Right lobe of liver (tissue), 6 donors: ENCODE data around the gene ZBTB24. TPM values are rescaled to one million over a fixed set of nuclear protein-coding genes. Genes with fewer than 3 reads are reported as not detected.
A peak's percentile ranks its signal among the peaks of the same experiment; 100 is the strongest.
"Not testable (repeated sequence)": the region's sequence is repeated elsewhere in the genome, so short reads cannot be mapped to it uniquely, and the experiment has no call there.

ENCODE experiments used
- ATAC-seq, 4 donors: fragments of 200-7000 bp; cut with Tn5 transposase; one replicate each; pipeline ENCODE4 v1.9.1; 2020; ENCODE audit warnings: mild to moderate bottlenecking in 4 of 4, moderate library complexity in 4 of 4
- DNase-seq, 3 donors: peaks; one replicate each; pipeline ENCODE4 v3.0.0-alpha.2; 2020
- H3K27ac ChIP-seq, 3 donors: fragments of 200-600 bp; one replicate each; pipeline ENCODE4 v1.8.0; 2022
- H3K27me3 ChIP-seq, 2 donors: fragments of 200-600 bp; one replicate each; pipeline ENCODE4 v1.8.0; 2022
- H3K36me3 ChIP-seq, 4 donors: fragments of 200-600 bp; sonication (generic) in 1 of 4; one replicate each; pipeline versions ENCODE4 v1.5.1 to v1.8.0; 2017 to 2022; ENCODE audit warnings: control low read depth in 1 of 4
- H3K4me1 ChIP-seq, 4 donors: fragments of 200-600 bp; sonication (generic) in 1 of 4; one replicate each; pipeline versions ENCODE4 v1.5.1 to v1.8.0; 2017 to 2022; ENCODE audit warnings: control low read depth in 1 of 4
- H3K4me3 ChIP-seq, 3 donors: fragments of 200-600 bp; one replicate each; pipeline ENCODE4 v1.8.0; 2022
- H3K9me3 ChIP-seq, 4 donors: fragments of 200-600 bp; sonication (generic) in 1 of 4; one replicate each; pipeline versions ENCODE4 v1.5.1 to v1.8.0; 2017 to 2022; ENCODE audit warnings: control low read depth in 1 of 4
- POLR2A ChIP-seq: fragments of 450-650 bp; IDR thresholded peaks from one replicate; pipeline ENCODE4 v1.6.1; 2017; ENCODE audit warnings: antibody characterized with exemption, mild to moderate bottlenecking
- WGBS: methylation state at CpG from one replicate; pipeline ENCODE4 v1.1.6; 2018; ENCODE audit warnings: low coverage, low lambda C conversion rate; ENCODE audit not compliant: insufficient coverage; ENCODE audit errors: missing lambda C conversion rate; 5-methylcytosine and 5-hydroxymethylcytosine counted together
- intact Hi-C, 2 donors: fragments of 100-400 bp; cut with DNase I; formaldehyde crosslinking; loops; one replicate each; pipeline versions ENCODE4 v1.11.2 to v1.14.1; 2022
- total RNA-seq, 6 experiments: library from RNA; depleted of rRNA in 2 of 6; stranded (reverse); fragments of >200 nt in 2 of 6; fragmentation: NEBNext Ultra II Directional in 3 of 6; extraction: Animal tissue kit (Norgen Biotek cat#: 25700) in 3 of 6; gene quantifications; one replicate each; pipeline versions ENCODE4 v1.1.0 to v1.2.4, GENCODE V29; 2016 to 2023
- TF ChIP-seq, protein P1 (sequence below), 4 donors: fragments of 200-600 bp in 3 of 4; fragments of 450-650 bp in 1 of 4; IDR thresholded peaks; one replicate each; pipeline versions ENCODE4 v1.5.1 to v1.8.0; 2016 to 2022; ENCODE audit warnings: antibody characterized with exemption in 4 of 4, mild to moderate bottlenecking in 2 of 4
- donor health status: DM: no; HTN: yes; CAD: no.
- donor health status: DM: no; HTN: no; CAD: no.
- donor health status: DM: no; HTN: no; CAD: no.
- donor health status: DM: no; HTN: yes; CAD: no.
- donor health status: DM: no; HTN: yes; CAD: no.

Gene ZBTB24
- total RNA-seq, 6 experiments from 2014 or later: 2.4 to 3.6 (median 2.7) TPM

GRCh38 chr6:109526905-109527628 is 44.0 kb upstream of the ZBTB24 start:
- no peaks in the 10 kb centered on the region for H3K36me3 ChIP-seq
- TF ChIP-seq, protein P1, sequence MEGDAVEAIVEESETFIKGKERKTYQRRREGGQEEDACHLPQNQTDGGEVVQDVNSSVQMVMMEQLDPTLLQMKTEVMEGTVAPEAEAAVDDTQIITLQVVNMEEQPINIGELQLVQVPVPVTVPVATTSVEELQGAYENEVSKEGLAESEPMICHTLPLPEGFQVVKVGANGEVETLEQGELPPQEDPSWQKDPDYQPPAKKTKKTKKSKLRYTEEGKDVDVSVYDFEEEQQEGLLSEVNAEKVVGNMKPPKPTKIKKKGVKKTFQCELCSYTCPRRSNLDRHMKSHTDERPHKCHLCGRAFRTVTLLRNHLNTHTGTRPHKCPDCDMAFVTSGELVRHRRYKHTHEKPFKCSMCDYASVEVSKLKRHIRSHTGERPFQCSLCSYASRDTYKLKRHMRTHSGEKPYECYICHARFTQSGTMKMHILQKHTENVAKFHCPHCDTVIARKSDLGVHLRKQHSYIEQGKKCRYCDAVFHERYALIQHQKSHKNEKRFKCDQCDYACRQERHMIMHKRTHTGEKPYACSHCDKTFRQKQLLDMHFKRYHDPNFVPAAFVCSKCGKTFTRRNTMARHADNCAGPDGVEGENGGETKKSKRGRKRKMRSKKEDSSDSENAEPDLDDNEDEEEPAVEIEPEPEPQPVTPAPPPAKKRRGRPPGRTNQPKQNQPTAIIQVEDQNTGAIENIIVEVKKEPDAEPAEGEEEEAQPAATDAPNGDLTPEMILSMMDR (IDR thresholded peaks at IDR 0.05): peak; percentile 54 to 64 (median 54)
- no peak for TF ChIP-seq POLR2A
- H3K27ac ChIP-seq: no peak overlapping the region
- intact Hi-C loops: loop anchor here in 1 of 2 donors (10.0 kb wide), 1 partner anchor 528 kb away; no protein-coding TSS in a partner anchor
- peak in 1 of 3 donors; percentile 51 for DNase-seq
- no peak overlapping the region for H3K4me3 ChIP-seq
- H3K27me3 ChIP-seq: no peaks in the 10 kb centered on the region
- H3K4me1 ChIP-seq: no peaks in the 10 kb centered on the region
- 41% methylated on average over 6 of the region's 7 CpGs for WGBS
- ATAC-seq: peak; percentile 73 to 84 (median 78)
- no peaks in the 10 kb centered on the region for H3K9me3 ChIP-seq

- intact Hi-C loops: loop anchor here in 1 of 2 donors (10.0 kb wide), 1 partner anchor 531 kb away; no protein-coding TSS in a partner anchor
- TF ChIP-seq, protein P1 (IDR thresholded peaks at IDR 0.05): no peak
- no peak for TF ChIP-seq POLR2A
- Histone ChIP-seq H3K36me3 (no peaks in the 10 kb centered on the region), H3K27me3 (no peaks in the 10 kb centered on the region), H3K9me3 (no peaks in the 10 kb centered on the region), H3K27ac (no peak overlapping the region), H3K4me1 (no peaks in the 10 kb centered on the region), H3K4me3 (no peak overlapping the region)
- DNase-seq (no peak), ATAC-seq (no peak)
Measured at GRCh38 chr6:109524129-109524528, 41.1 kb upstream of the ZBTB24 start.

- WGBS: 57% methylated on average over 2 of the region's 2 CpGs
- Histone ChIP-seq H3K9me3 (no peaks in the 10 kb centered on the region), H3K36me3 (no peaks in the 10 kb centered on the region), H3K4me1 (no peaks in the 10 kb centered on the region), H3K27me3 (no peaks in the 10 kb centered on the region), H3K27ac (no peak overlapping the region), H3K4me3 (no peak overlapping the region)
- TF ChIP-seq, protein P1 (IDR thresholded peaks at IDR 0.05): no peak
- no peak for TF ChIP-seq POLR2A
- DNase-seq: no peak
- intact Hi-C loops: loop anchor here in 1 of 2 donors (10.0 kb wide), 1 partner anchor 531 kb away; no protein-coding TSS in a partner anchor
- peak in 2 of 4 donors; percentile 43 to 73 for ATAC-seq
Measured at GRCh38 chr6:109523478-109523877, 40.5 kb upstream of the ZBTB24 start.

GRCh38 chr6:109521080-109521479 is 38.1 kb upstream of the ZBTB24 start:
- TF ChIP-seq, protein P1 (IDR thresholded peaks at IDR 0.05): no peak
- TF ChIP-seq POLR2A: no peak
- Histone ChIP-seq H3K36me3 (no peaks in the 10 kb centered on the region), H3K4me3 (no peak overlapping the region)

DNA sequence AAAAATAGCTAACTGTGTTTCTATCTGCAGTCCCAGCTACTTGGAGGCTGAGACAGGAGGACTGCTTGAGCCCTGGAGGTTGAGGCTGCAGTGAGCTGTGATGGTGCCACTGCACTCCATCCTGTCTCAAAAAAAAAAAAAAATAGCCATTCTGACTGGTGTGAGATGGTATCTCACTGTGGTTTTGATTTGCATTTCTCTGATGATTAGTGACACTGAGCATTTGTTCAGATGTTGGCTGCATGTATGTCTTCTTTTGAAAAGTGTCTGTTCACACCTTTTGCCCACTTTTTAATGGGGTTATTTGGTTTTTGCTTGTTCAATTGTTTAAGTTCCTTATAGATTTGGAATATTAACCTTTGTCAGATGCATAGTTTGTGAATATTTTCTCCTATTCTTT is 36.6 kb upstream of the ZBTB24 start:
- ATAC-seq, H3K4me1 ChIP-seq, DNase-seq, H3K9me3 ChIP-seq, H3K4me3 ChIP-seq, H3K27ac ChIP-seq, H3K36me3 ChIP-seq, H3K27me3 ChIP-seq: not testable (repeated sequence)
- intact Hi-C loops: loop anchor here in 1 of 2 donors (10.0 kb wide), 1 partner anchor 535 kb away; no protein-coding TSS in a partner anchor

More at GRCh38 chr6:109521080-109521479, 38.1 kb upstream of the ZBTB24 start:
- no peaks in the 10 kb centered on the region for H3K4me1 ChIP-seq
- ATAC-seq: no peak
- H3K9me3 ChIP-seq: no peaks in the 10 kb centered on the region
- H3K27me3 ChIP-seq: no peaks in the 10 kb centered on the region
- intact Hi-C loops: loop anchor here in 1 of 2 donors (10.0 kb wide), 1 partner anchor 534 kb away; no protein-coding TSS in a partner anchor
- DNase-seq: no peak
- WGBS: 59% methylated on average over 3 of the region's 3 CpGs
- H3K27ac ChIP-seq: no peak overlapping the region
